HCT116 (cell line): ENCODE results near the gene ZNF112. TPM values are rescaled to one million over a fixed set of nuclear protein-coding genes. Genes with fewer than 3 reads are reported as not detected.

Experiments
- ATAC-seq: fragments of 200-7000 bp; cut with Tn5 transposase; 2 replicates; pipeline ENCODE4 v1.9.1; 2020; ENCODE audit warnings: mild to moderate bottlenecking, moderate library complexity
- BruUV-seq: library from RNA; stranded (reverse); fragments of 400-500 nt; replicated peaks from 2 replicates; lab custom pipeline; 2021; lab: Mats Ljungman, UMichigan
- CTCF ChIA-PET: fragments of 300-600 bp; sonication (Branson Sonifier 250); formaldehyde crosslinking; loops from one replicate; lab custom pipeline; 2021; ENCODE audit warnings: antibody characterized with exemption; lab: Charles Lee
- POLR2A ChIA-PET: fragments of 300-600, 350-600 bp; sonication (Branson Sonifier 250); formaldehyde crosslinking; loops from one replicate; lab custom pipeline; 2021; ENCODE audit warnings: antibody characterized with exemption; lab: Charles Lee
- RAD21 ChIA-PET, 2 experiments: fragments of 300-600 bp; sonication (Branson Sonifier 250); formaldehyde crosslinking; loops; one replicate each; lab custom pipeline; 2023; ENCODE audit warnings: low total read pairs in 2 of 2; ENCODE audit not compliant: uncharacterized antibody in 2 of 2, unreplicated experiment in 2 of 2, low non-redundant PET in 1 of 2; lab: Charles Lee
- DNase-seq: peaks from one replicate; pipeline ENCODE4 v3.0.0-alpha.2; 2010; ENCODE audit warnings: low read depth, low spot score
- H2AFZ ChIP-seq: fragments of 200-600 bp; shearing (Covaris generic), sonication (generic); 2 replicates; pipeline ENCODE4 v1.6.1; 2017; ENCODE audit warnings: low read depth, mixed run types, mixed read lengths, antibody characterized with exemption, low read length; ENCODE audit not compliant: poor library complexity, severe bottlenecking
- H3K27ac ChIP-seq: 2 replicates; pipeline ENCODE4 v1.5.1; 2012; ENCODE audit warnings: low read depth, low read length
- H3K27me3 ChIP-seq: fragments of 200-600 bp; sonication (generic); 2 replicates; pipeline ENCODE4 v1.6.1; 2016; ENCODE audit warnings: mixed run types, low read length, mixed read lengths; ENCODE audit not compliant: insufficient read depth
- H3K36me3 ChIP-seq, 2 experiments: fragments of 200-500 bp in 1 of 2; fragments of 200-600 bp in 1 of 2; sonication (Bioruptor generic) in 1 of 2; sonication (generic) in 1 of 2; 2 replicates each; pipeline versions ENCODE4 v1.5.1 to v1.6.1; 2014 to 2016; ENCODE audit warnings: low read length in 2 of 2, inconsistent platforms in 1 of 2, mixed read lengths in 1 of 2, mixed run types in 1 of 2; ENCODE audit not compliant: insufficient read depth in 2 of 2, control insufficient read depth in 1 of 2
- H3K4me1 ChIP-seq, 2 experiments: fragments of 200-600 bp in 1 of 2; sonication (generic) in 1 of 2; 2 replicates each; pipeline versions ENCODE4 v1.5.1 to v1.6.1; 2012 to 2017; ENCODE audit warnings: low read length in 2 of 2, inconsistent platforms in 1 of 2, mild to moderate bottlenecking in 1 of 2, mixed read lengths in 1 of 2, mixed run types in 1 of 2, moderate library complexity in 1 of 2; ENCODE audit not compliant: insufficient read depth in 2 of 2, control insufficient read depth in 1 of 2
- H3K4me2 ChIP-seq: fragments of 200-600 bp; sonication (generic); 2 replicates; pipeline ENCODE4 v1.6.1; 2017; ENCODE audit warnings: mixed run types, low read length, mixed read lengths
- H3K4me3 ChIP-seq, 2 experiments: fragments of 200-600 bp in 1 of 2; sonication (generic) in 1 of 2; replicated peaks in 1 of 2; 2 replicates each; pipeline ENCODE4 v1.5.1; 2011 to 2016; ENCODE audit warnings: low read length in 2 of 2, control low read depth in 1 of 2, low read depth in 1 of 2, mild to moderate bottlenecking in 1 of 2, mixed read lengths in 1 of 2, mixed run types in 1 of 2
- H3K79me2 ChIP-seq: fragments of 200-600 bp; sonication (generic); 2 replicates; pipeline ENCODE4 v1.6.1; 2017; ENCODE audit warnings: mild to moderate bottlenecking, mixed run types, low read length, moderate library complexity, mixed read lengths; ENCODE audit not compliant: insufficient read depth
- H3K9ac ChIP-seq: fragments of 200-600 bp; sonication (generic); 2 replicates; pipeline ENCODE4 v1.6.1; 2016; ENCODE audit warnings: low read length, mixed read lengths
- H3K9me2 ChIP-seq: fragments of 200-600 bp; sonication (generic), shearing (Covaris generic); 2 replicates; pipeline ENCODE4 v1.6.1; 2017; ENCODE audit warnings: mixed run types, mild to moderate bottlenecking, moderate library complexity; ENCODE audit not compliant: insufficient read depth
- H3K9me3 ChIP-seq, 2 experiments: fragments of 200-500 bp in 1 of 2; fragments of 200-600 bp in 1 of 2; sonication (Bioruptor generic) in 1 of 2; sonication (generic) in 1 of 2; 2 replicates each; pipeline ENCODE4 v1.6.1; 2014 to 2017; ENCODE audit warnings: low read length in 2 of 2, mixed read lengths in 2 of 2, inconsistent platforms in 1 of 2, low read depth in 1 of 2, mild to moderate bottlenecking in 1 of 2, mixed run types in 1 of 2, moderate library complexity in 1 of 2; ENCODE audit not compliant: control insufficient read depth in 1 of 2, insufficient read depth in 1 of 2
- H4K20me1 ChIP-seq: fragments of 200-600 bp; sonication (generic), shearing (Covaris generic); 2 replicates; pipeline ENCODE4 v1.6.1; 2017; ENCODE audit warnings: mixed run types, mild to moderate bottlenecking, moderate library complexity; ENCODE audit not compliant: insufficient read depth
- EGR1 ChIP-seq: IDR thresholded peaks from 2 replicates; pipeline ENCODE4 v1.6.1; 2012; ENCODE audit warnings: low read depth
- ELF1 ChIP-seq: IDR thresholded peaks from 2 replicates; pipeline ENCODE4 v1.6.1; 2012; ENCODE audit warnings: low read depth, borderline replicate concordance
- EZH2 ChIP-seq: fragments of 200-600 bp; sonication (generic); IDR thresholded peaks from 2 replicates; pipeline ENCODE4 v1.6.1; 2017; ENCODE audit warnings: antibody characterized with exemption, mixed run types
- POLR2A ChIP-seq: IDR thresholded peaks from 2 replicates; pipeline ENCODE4 v1.7.0; 2011; ENCODE audit warnings: borderline replicate concordance; ENCODE audit not compliant: insufficient read depth, insufficient read length; ENCODE audit errors: extremely low read depth
- SRF ChIP-seq: IDR thresholded peaks from 2 replicates; pipeline ENCODE4 v1.6.1; 2012; ENCODE audit warnings: low read depth
- intact Hi-C: fragments of 100-400 bp; cut with micrococcal nuclease; formaldehyde crosslinking; loops from 2 replicates; pipeline ENCODE4 v1.10.0; 2022
- total RNA-seq: library from RNA; stranded (reverse); gene quantifications from one replicate; pipeline ENCODE4 v1.2.1, GENCODE V29; 2021; ENCODE audit not compliant: unreplicated experiment
- TF ChIP-seq, protein P1 (sequence below), 3 experiments: fragments of 200-600 bp in 1 of 3; sonication (generic) in 1 of 3; IDR thresholded peaks in 2 of 3; conservative IDR thresholded peaks in 1 of 3; 2 replicates each; pipeline ENCODE4 v1.5.1; 2012 to 2017; ENCODE audit warnings: low read depth in 2 of 3, low read length in 2 of 3, antibody characterized with exemption in 1 of 3, borderline replicate concordance in 1 of 3, control low read depth in 1 of 3, mild to moderate bottlenecking in 1 of 3, mixed read lengths in 1 of 3, mixed run types in 1 of 3, moderate library complexity in 1 of 3; ENCODE audit not compliant: insufficient read depth in 1 of 3
- TF ChIP-seq, protein P2 (sequence below): IDR thresholded peaks from 2 replicates; pipeline ENCODE4 v1.6.1; 2011; ENCODE audit warnings: mild to moderate bottlenecking, low read length, moderate library complexity; ENCODE audit not compliant: insufficient replicate concordance; ENCODE audit errors: extremely low read depth

Gene ZNF112
- total RNA-seq, 1 experiment from 2014 or later = 3.6 TPM

DNA sequence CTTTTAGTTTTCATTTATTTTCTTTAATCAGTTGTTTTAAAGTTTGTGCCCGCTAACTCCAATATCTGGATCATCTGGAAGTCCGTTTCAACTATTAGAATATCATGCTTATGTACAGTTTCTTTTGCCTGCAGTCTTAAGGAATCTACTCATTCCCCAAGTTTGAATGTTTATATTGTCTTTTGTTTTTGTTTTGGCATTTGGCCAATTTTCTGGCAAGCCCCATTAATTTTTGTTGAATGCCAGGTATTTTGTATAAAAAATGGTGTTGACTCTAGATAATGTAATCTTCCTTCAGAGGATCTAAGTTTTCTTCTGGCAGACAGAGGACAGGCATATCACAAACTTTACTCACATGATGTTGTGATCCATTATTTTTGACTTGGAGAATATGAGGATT is 40.6 kb downstream of the ZNF112 start:
- ChIA-PET RAD21 (no interaction called here), CTCF (no interaction called here), POLR2A (no interaction called here)
- H3K4me2 ChIP-seq = no peak overlapping the region
- DNase-seq (no peak), ATAC-seq (no peak)
- peaks cover 0 to under 1% of the 10 kb centered on the region in 2 experiments; a peak in 2 of 4 replicates for H3K9me3 ChIP-seq
- H3K79me2 ChIP-seq = no peaks in the 10 kb centered on the region
- H3K4me1 ChIP-seq = no peaks in the 10 kb centered on the region
- no peaks in the 10 kb centered on the region for H3K36me3 ChIP-seq
- no peaks in the 10 kb centered on the region for H3K27me3 ChIP-seq
- BruUV-seq = no TSS peak
- no peak overlapping the region for H3K27ac ChIP-seq
- no peaks in the 10 kb centered on the region for H4K20me1 ChIP-seq
- no peak overlapping the region for H3K9ac ChIP-seq
- TF ChIP-seq, protein P1, sequence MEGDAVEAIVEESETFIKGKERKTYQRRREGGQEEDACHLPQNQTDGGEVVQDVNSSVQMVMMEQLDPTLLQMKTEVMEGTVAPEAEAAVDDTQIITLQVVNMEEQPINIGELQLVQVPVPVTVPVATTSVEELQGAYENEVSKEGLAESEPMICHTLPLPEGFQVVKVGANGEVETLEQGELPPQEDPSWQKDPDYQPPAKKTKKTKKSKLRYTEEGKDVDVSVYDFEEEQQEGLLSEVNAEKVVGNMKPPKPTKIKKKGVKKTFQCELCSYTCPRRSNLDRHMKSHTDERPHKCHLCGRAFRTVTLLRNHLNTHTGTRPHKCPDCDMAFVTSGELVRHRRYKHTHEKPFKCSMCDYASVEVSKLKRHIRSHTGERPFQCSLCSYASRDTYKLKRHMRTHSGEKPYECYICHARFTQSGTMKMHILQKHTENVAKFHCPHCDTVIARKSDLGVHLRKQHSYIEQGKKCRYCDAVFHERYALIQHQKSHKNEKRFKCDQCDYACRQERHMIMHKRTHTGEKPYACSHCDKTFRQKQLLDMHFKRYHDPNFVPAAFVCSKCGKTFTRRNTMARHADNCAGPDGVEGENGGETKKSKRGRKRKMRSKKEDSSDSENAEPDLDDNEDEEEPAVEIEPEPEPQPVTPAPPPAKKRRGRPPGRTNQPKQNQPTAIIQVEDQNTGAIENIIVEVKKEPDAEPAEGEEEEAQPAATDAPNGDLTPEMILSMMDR (IDR thresholded peaks at IDR 0.05 in 2 of 3, conservative IDR thresholded peaks at IDR 0.05 in 1 of 3; ENCODE audit: borderline replicate concordance in 1 of 3, insufficient read depth in 1 of 3, low read depth in 2 of 3, low read length in 2 of 3) = no peak
- TF ChIP-seq EZH2 (no peak), POLR2A (no peak), SRF (no peak), EGR1 (no peak), ELF1 (no peak)
- TF ChIP-seq, protein P2, sequence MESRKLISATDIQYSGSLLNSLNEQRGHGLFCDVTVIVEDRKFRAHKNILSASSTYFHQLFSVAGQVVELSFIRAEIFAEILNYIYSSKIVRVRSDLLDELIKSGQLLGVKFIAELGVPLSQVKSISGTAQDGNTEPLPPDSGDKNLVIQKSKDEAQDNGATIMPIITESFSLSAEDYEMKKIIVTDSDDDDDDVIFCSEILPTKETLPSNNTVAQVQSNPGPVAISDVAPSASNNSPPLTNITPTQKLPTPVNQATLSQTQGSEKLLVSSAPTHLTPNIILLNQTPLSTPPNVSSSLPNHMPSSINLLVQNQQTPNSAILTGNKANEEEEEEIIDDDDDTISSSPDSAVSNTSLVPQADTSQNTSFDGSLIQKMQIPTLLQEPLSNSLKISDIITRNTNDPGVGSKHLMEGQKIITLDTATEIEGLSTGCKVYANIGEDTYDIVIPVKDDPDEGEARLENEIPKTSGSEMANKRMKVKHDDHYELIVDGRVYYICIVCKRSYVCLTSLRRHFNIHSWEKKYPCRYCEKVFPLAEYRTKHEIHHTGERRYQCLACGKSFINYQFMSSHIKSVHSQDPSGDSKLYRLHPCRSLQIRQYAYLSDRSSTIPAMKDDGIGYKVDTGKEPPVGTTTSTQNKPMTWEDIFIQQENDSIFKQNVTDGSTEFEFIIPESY = no peak
- H3K9me2 ChIP-seq = no peaks in the 10 kb centered on the region
- H2AFZ ChIP-seq = no peak overlapping the region
- no peak overlapping the region for H3K4me3 ChIP-seq
- intact Hi-C loops = no loop called here
